Amygdala (tissue), 56 donors: Measurements from ENCODE around the gene MPPED1.

ENCODE experiments used
- DNase-seq, 56 donors: peaks; one replicate each; lab custom pipeline; 2025; lab: John Stamatoyannopoulos, UW

MPPED1 gene

GRCh38 chr22:43473031-43473430, 61.2 kb downstream of the MPPED1 start:
- DNase-seq = no peak

- no peak for DNase-seq
Measured at GRCh38 chr22:43473441-43473840, 61.6 kb downstream of the MPPED1 start.

- no peak for DNase-seq
Measured at GRCh38 chr22:43474161-43475101, 62.6 kb downstream of the MPPED1 start.

- no peak for DNase-seq
Measured at GRCh38 chr22:43475549-43476076, 63.8 kb downstream of the MPPED1 start.

- DNase-seq = no peak
Measured at GRCh38 chr22:43476341-43476740, 64.5 kb downstream of the MPPED1 start.

GRCh38 chr22:43476751-43477725, 65.2 kb downstream of the MPPED1 start:
- DNase-seq = no peak

- DNase-seq = no peak
Measured at GRCh38 chr22:43477966-43478365, 66.2 kb downstream of the MPPED1 start.

GRCh38 chr22:43478621-43479300, 66.9 kb downstream of the MPPED1 start:
- no peak for DNase-seq

- DNase-seq = no peak
Measured at GRCh38 chr22:43479301-43479950, 67.6 kb downstream of the MPPED1 start.

- DNase-seq = no peak
Measured at GRCh38 chr22:43479962-43480361, 68.1 kb downstream of the MPPED1 start.

- peak in 3 of 56 donors; percentile 10 to 40 (median 30) for DNase-seq
Measured at GRCh38 chr22:43481568-43482317, 69.9 kb downstream of the MPPED1 start.

- DNase-seq = no peak
Measured at GRCh38 chr22:43482318-43482625, 70.5 kb downstream of the MPPED1 start.

GRCh38 chr22:43483266-43483665, 71.5 kb downstream of the MPPED1 start:
- no peak for DNase-seq

- DNase-seq = no peak
Measured at GRCh38 chr22:43483669-43484068, 71.9 kb downstream of the MPPED1 start.

GRCh38 chr22:43484227-43484626, 72.4 kb downstream of the MPPED1 start:
- no peak for DNase-seq

- no peak for DNase-seq
Measured at GRCh38 chr22:43485502-43486089, 73.8 kb downstream of the MPPED1 start.

GRCh38 chr22:43487311-43488030, 75.7 kb downstream of the MPPED1 start:
- no peak for DNase-seq
